GM23248 (cell line): Measurements from ENCODE around the gene WASHC1.
"Not testable (repeated sequence)": the region's sequence is repeated elsewhere in the genome, so short reads cannot be mapped to it uniquely, and the experiment has no call there.

ENCODE experiments used
- EZH2 ChIP-seq: fragments of 200-600 bp; sonication (generic); IDR thresholded peaks from 2 replicates; pipeline ENCODE4 v1.6.1; 2018; ENCODE audit warnings: antibody characterized with exemption, mild to moderate bottlenecking; ENCODE audit not compliant: insufficient read depth, poor library complexity, severe bottlenecking
- EZH2phosphoT487 ChIP-seq: fragments of 200-600 bp; sonication (generic); IDR thresholded peaks from 2 replicates; pipeline ENCODE4 v1.6.1; 2018; ENCODE audit warnings: antibody characterized with exemption, moderate library complexity, mild to moderate bottlenecking, low read depth; ENCODE audit not compliant: insufficient read depth

GRCh38 chr9:43636-44035, 14.4 kb upstream of the WASHC1 start:
- not testable (repeated sequence) for TF ChIP-seq EZH2phosphoT487, EZH2
